IMR-90 (cell line): ENCODE results near the gene NEXN. TPM values are rescaled to one million over a fixed set of nuclear protein-coding genes. Genes with fewer than 3 reads are reported as not detected.
A peak's percentile ranks its signal among the peaks of the same experiment; 100 is the strongest.

Source experiments
- ATAC-seq: fragments of 200-7000 bp; cut with Tn5 transposase; 2 replicates; pipeline ENCODE4 v1.9.1; 2020; ENCODE audit warnings: low read depth, mild to moderate bottlenecking, moderate library complexity
- BruUV-seq: library from RNA; stranded (reverse); fragments of 400-500 nt; replicated peaks from 2 replicates; lab custom pipeline; 2021; lab: Mats Ljungman, UMichigan
- CTCF ChIA-PET: fragments of 300-600 bp; formaldehyde crosslinking; extraction: SDS; loops from one replicate; lab custom pipeline; 2021; ENCODE audit warnings: antibody characterized with exemption; lab: Yijun Ruan, JAX
- POLR2A ChIA-PET: fragments of 300-600 bp; sonication (Branson Sonifier 250); formaldehyde crosslinking; loops from one replicate; lab custom pipeline; 2022; ENCODE audit warnings: antibody characterized with exemption; ENCODE audit not compliant: unreplicated experiment; lab: Charles Lee
- DNase-seq: peaks from one replicate; pipeline ENCODE4 v3.0.0; 2013
- H2AFZ ChIP-seq: replicated peaks from 2 replicates; pipeline ENCODE3; 2013; ENCODE audit warnings: low read length, mild to moderate bottlenecking; ENCODE audit not compliant: poor library complexity
- H2AK5ac ChIP-seq: 2 replicates; pipeline ENCODE4 v1.6.1; 2013; ENCODE audit warnings: low read depth, low read length, inconsistent platforms
- H2AK9ac ChIP-seq: replicated peaks from 2 replicates; pipeline ENCODE3; 2013; ENCODE audit warnings: mild to moderate bottlenecking, low read depth, low read length, moderate library complexity; ENCODE audit not compliant: poor library complexity
- H2BK120ac ChIP-seq: 2 replicates; pipeline ENCODE4 v1.6.1; 2013; ENCODE audit warnings: low read depth, low read length, inconsistent platforms
- H2BK15ac ChIP-seq: 3 replicates; pipeline ENCODE4 v1.6.1; 2013; ENCODE audit warnings: low read depth, low read length, inconsistent platforms
- H2BK20ac ChIP-seq: 2 replicates; pipeline ENCODE4 v1.6.1; 2013; ENCODE audit warnings: low read depth, mild to moderate bottlenecking, inconsistent platforms, low read length, moderate library complexity
- H2BK5ac ChIP-seq: 2 replicates; pipeline ENCODE4 v1.6.1; 2013; ENCODE audit warnings: mild to moderate bottlenecking, low read depth, low read length, inconsistent platforms; ENCODE audit not compliant: poor library complexity, severe bottlenecking
- H3K14ac ChIP-seq: replicated peaks from 2 replicates; pipeline ENCODE4 v1.6.1; 2013; ENCODE audit warnings: low read depth, low read length, inconsistent platforms
- H3K18ac ChIP-seq: 2 replicates; pipeline ENCODE4 v1.6.1; 2013; ENCODE audit warnings: low read depth, low read length, control low read depth
- H3K23ac ChIP-seq: 2 replicates; pipeline ENCODE4 v1.6.1; 2013; ENCODE audit warnings: low read depth, low read length, inconsistent platforms
- H3K27ac ChIP-seq: 2 replicates; pipeline ENCODE4 v1.5.1; 2013; ENCODE audit warnings: mild to moderate bottlenecking, control low read depth, low read length; ENCODE audit not compliant: insufficient read depth
- H3K27me3 ChIP-seq: 2 replicates; pipeline ENCODE4 v1.6.1; 2013; ENCODE audit warnings: low read length; ENCODE audit not compliant: control insufficient read depth, insufficient read depth
- H3K36me3 ChIP-seq: 2 replicates; pipeline ENCODE4 v1.6.1; 2013; ENCODE audit warnings: low read length, mixed read lengths; ENCODE audit not compliant: control insufficient read depth, insufficient read depth
- H3K4ac ChIP-seq: 2 replicates; pipeline ENCODE4 v1.6.1; 2013; ENCODE audit warnings: low read depth, low read length, inconsistent platforms
- H3K4me1 ChIP-seq: 2 replicates; pipeline ENCODE4 v1.6.1; 2013; ENCODE audit warnings: low read length, mixed read lengths; ENCODE audit not compliant: control insufficient read depth, insufficient read depth
- H3K4me2 ChIP-seq: 2 replicates; pipeline ENCODE4 v1.6.1; 2013; ENCODE audit warnings: low read depth, mild to moderate bottlenecking, control low read depth, low read length, moderate library complexity
- H3K4me3 ChIP-seq: 2 replicates; pipeline ENCODE4 v1.5.1; 2013; ENCODE audit warnings: low read depth, mild to moderate bottlenecking, control low read depth, low read length, moderate library complexity; ENCODE audit not compliant: insufficient read depth
- H3K56ac ChIP-seq: 2 replicates; pipeline ENCODE4 v1.6.1; 2013; ENCODE audit warnings: low read length, inconsistent platforms; ENCODE audit not compliant: insufficient read depth; ENCODE audit errors: extremely low read depth
- H3K79me1 ChIP-seq, 2 experiments: 2 replicates each; pipeline ENCODE4 v1.6.1; 2013; ENCODE audit warnings: low read length in 2 of 2, inconsistent platforms in 1 of 2, low read depth in 1 of 2
- H3K9ac ChIP-seq: 2 replicates; pipeline ENCODE4 v1.6.1; 2013; ENCODE audit warnings: low read depth, low read length, control low read depth
- H3K9me1 ChIP-seq: 2 replicates; pipeline ENCODE4 v1.6.1; 2013; ENCODE audit warnings: low read length, inconsistent platforms; ENCODE audit not compliant: insufficient read depth
- H3K9me3 ChIP-seq: 2 replicates; pipeline ENCODE4 v1.6.1; 2013; ENCODE audit warnings: low read length; ENCODE audit not compliant: control insufficient read depth, insufficient read depth
- H4K20me1 ChIP-seq: 2 replicates; pipeline ENCODE4 v1.6.1; 2013; ENCODE audit warnings: low read length, inconsistent platforms; ENCODE audit not compliant: insufficient read depth
- H4K5ac ChIP-seq: 2 replicates; pipeline ENCODE4 v1.6.1; 2013; ENCODE audit warnings: mild to moderate bottlenecking, low read depth, low read length, control low read depth
- H4K8ac ChIP-seq, 2 experiments: 2 replicates each; pipeline ENCODE4 v1.6.1; 2013; ENCODE audit warnings: low read depth in 2 of 2, low read length in 2 of 2, control low read depth in 1 of 2, inconsistent platforms in 1 of 2
- H4K91ac ChIP-seq: 2 replicates; pipeline ENCODE4 v1.6.1; 2013; ENCODE audit warnings: low read depth, low read length, inconsistent platforms; ENCODE audit not compliant: insufficient read depth
- CTCF ChIP-seq: conservative IDR thresholded peaks from 2 replicates; pipeline ENCODE4 v1.5.1; 2012; ENCODE audit warnings: mild to moderate bottlenecking, low read depth, low read length, improper control_type of control experiment
- FOS ChIP-seq: fragments of 150-350 bp; IDR thresholded peaks from 2 replicates; pipeline ENCODE4 v1.6.1; 2016; ENCODE audit warnings: low read depth, low read length
- dilution Hi-C: fragments of 300-500 bp; cut with HindIII; formaldehyde crosslinking; loops from one replicate; pipeline ENCODE4 v1.14.3; 2018; ENCODE audit warnings: low sequenced_read_pairs; ENCODE audit not compliant: unreplicated experiment
- in situ Hi-C: fragments of 300-500 bp; cut with MboI; formaldehyde crosslinking; loops from 3 replicates; pipeline ENCODE4 v1.14.3; 2019; ENCODE audit warnings: low sequenced_read_pairs, inconsistent platforms, mixed read lengths
- intact Hi-C: fragments of 100-400 bp; cut with micrococcal nuclease; formaldehyde crosslinking; loops from 2 replicates; pipeline ENCODE4 v1.10.0; 2022
- polyA plus RNA-seq, 3 experiments: library from polyadenylated mRNA; depleted of rRNA; stranded (reverse); fragments of >200 nt; gene quantifications; 2 replicates each; pipeline ENCODE4 v1.2.3, GENCODE V29; 2012; ENCODE audit warnings: low replicate concordance in 1 of 3
- total RNA-seq: library from RNA; depleted of rRNA; stranded (reverse); fragments of >200 nt; gene quantifications from 2 replicates; pipeline ENCODE4 v1.2.3, GENCODE V29; 2012; rRNA removed

The NEXN gene
- total and polyA plus RNA-seq, 2 of the 4 experiments (the other 2 are of a cell fraction): 5.2 to 16.1 TPM

DNA sequence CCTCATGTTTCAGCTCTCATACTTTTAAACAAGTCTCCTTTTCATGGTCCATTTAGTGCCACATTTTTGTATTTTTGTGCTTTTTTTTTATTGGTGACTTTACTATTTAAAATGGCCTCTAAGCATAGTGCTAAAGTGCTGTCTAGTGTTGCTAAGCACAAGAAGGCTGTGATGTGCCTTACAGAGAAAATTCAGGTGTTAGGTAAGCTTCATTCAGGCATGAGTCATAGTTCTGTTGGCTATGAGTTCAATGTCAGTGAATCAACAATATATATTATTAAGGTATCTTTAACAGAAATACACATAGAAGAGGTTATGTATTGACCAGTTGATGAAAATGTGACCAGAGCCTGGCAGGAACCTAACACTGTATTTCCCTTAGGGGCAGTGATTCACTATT is 103.2 kb downstream of the NEXN start:
- H3K9ac ChIP-seq: no peak overlapping the region
- H3K56ac ChIP-seq: no peak overlapping the region
- H2BK5ac ChIP-seq: no peak overlapping the region
- H3K27ac ChIP-seq: no peak overlapping the region
- no peaks in the 10 kb centered on the region for H3K27me3 ChIP-seq
- ChIA-PET CTCF (interaction anchor here (0.6 kb wide), 1 partner anchor 13 kb away, joined by 4 read pairs; the partner anchor contains the start of gene FUBP1), POLR2A (no interaction called here)
- peaks cover 10% of the 10 kb centered on the region for H3K9me1 ChIP-seq
- H3K18ac ChIP-seq: no peak overlapping the region
- H2AK5ac ChIP-seq: no peak overlapping the region
- no peak overlapping the region for H2BK15ac ChIP-seq
- no peak for DNase-seq
- in situ Hi-C loops: no loop called here
- no peaks in the 10 kb centered on the region for H3K9me3 ChIP-seq
- no TSS peak for BruUV-seq
- no peak overlapping the region for H3K4me2 ChIP-seq
- dilution Hi-C loops: no loop called here
- H3K23ac ChIP-seq: no peak overlapping the region
- no peak overlapping the region for H2AK9ac ChIP-seq
- H3K4me3 ChIP-seq: no peak overlapping the region
- no peak for ATAC-seq
- peaks cover 12% of the 10 kb centered on the region for H3K36me3 ChIP-seq
- H3K4me1 ChIP-seq: peaks cover 4% of the 10 kb centered on the region; the same call in 1 of the 2 replicates
- H4K91ac ChIP-seq: no peak overlapping the region
- H4K8ac ChIP-seq: no peak overlapping the region
- 0 out of 2 replicates have a peak, but pooled peaks have one; percentile 18 for TF ChIP-seq FOS
- TF ChIP-seq CTCF: no peak
- peaks cover 34 to 61% of the 10 kb centered on the region in 2 experiments for H3K79me1 ChIP-seq
- no peak overlapping the region for H3K4ac ChIP-seq
- no peak overlapping the region for H2BK120ac ChIP-seq
- intact Hi-C loops: no loop called here
- H4K5ac ChIP-seq: no peak overlapping the region
- no peaks in the 10 kb centered on the region for H4K20me1 ChIP-seq
- H2AFZ ChIP-seq: no peak overlapping the region
- no peak overlapping the region for H2BK20ac ChIP-seq
- no peak overlapping the region for H3K14ac ChIP-seq

Other genes with a start within 250 kb of the NEXN start
- 66.3 and 84.7 TPM in 2 replicates for gene ZZZ3, start 206.0 kb upstream of the NEXN start, total RNA-seq
- 10.9 and 14.2 TPM in 2 replicates for gene ZZZ3, start 206.0 kb upstream of the NEXN start, polyA plus RNA-seq (2012; rRNA removed)
- gene USP33, start 128.8 kb upstream of the NEXN start, total RNA-seq: 64.5 and 89.4 TPM in 2 replicates
- gene USP33, start 128.8 kb upstream of the NEXN start, polyA plus RNA-seq (2012; rRNA removed): 25.5 and 33.7 TPM in 2 replicates
- 16.3 and 21.4 TPM in 2 replicates for gene MIGA1, start 109.0 kb upstream of the NEXN start, total RNA-seq
- gene MIGA1, start 109.0 kb upstream of the NEXN start, polyA plus RNA-seq (2012; rRNA removed): 3.9 and 5.7 TPM in 2 replicates
- 129 and 165 TPM in 2 replicates for gene FUBP1, start 90.4 kb downstream of the NEXN start, total RNA-seq
- 74.7 and 94.7 TPM in 2 replicates for gene FUBP1, start 90.4 kb downstream of the NEXN start, polyA plus RNA-seq (2012; rRNA removed)
- gene DNAJB4, start 116.3 kb downstream of the NEXN start, total RNA-seq: 30.6 and 76.1 TPM in 2 replicates
- 24.1 and 31.0 TPM in 2 replicates for gene DNAJB4, start 116.3 kb downstream of the NEXN start, polyA plus RNA-seq (2012; rRNA removed)
- gene GIPC2, start 157.3 kb downstream of the NEXN start, total RNA-seq: 0.18 and 0.28 TPM in 2 replicates
- gene GIPC2, start 157.3 kb downstream of the NEXN start, polyA plus RNA-seq (2012; rRNA removed): 0.06 and 0.07 TPM in 2 replicates